Measurements from ENCODE around the gene GNG14.

Gene GNG14

GRCh38 chr19:12681074-12681987, 6.5 kb upstream of the GNG14 start, which contains the start of gene DHPS:
Gene DHPS (minus strand): TSS chr19:12681880. CDS start chr19:12681766, 114 bp downstream.
- DNase-seq (ENCODE audit: low read depth), result peak; percentile 98

GRCh38 chr19:12685831-12686230, 2.0 kb upstream of the GNG14 start:
- no peak for DNase-seq (ENCODE audit: low read depth)
- no peak overlapping the region for H3K4me3 ChIP-seq (ENCODE audit: control insufficient read depth, low read depth, low read length)
- TF ChIP-seq, protein P1, sequence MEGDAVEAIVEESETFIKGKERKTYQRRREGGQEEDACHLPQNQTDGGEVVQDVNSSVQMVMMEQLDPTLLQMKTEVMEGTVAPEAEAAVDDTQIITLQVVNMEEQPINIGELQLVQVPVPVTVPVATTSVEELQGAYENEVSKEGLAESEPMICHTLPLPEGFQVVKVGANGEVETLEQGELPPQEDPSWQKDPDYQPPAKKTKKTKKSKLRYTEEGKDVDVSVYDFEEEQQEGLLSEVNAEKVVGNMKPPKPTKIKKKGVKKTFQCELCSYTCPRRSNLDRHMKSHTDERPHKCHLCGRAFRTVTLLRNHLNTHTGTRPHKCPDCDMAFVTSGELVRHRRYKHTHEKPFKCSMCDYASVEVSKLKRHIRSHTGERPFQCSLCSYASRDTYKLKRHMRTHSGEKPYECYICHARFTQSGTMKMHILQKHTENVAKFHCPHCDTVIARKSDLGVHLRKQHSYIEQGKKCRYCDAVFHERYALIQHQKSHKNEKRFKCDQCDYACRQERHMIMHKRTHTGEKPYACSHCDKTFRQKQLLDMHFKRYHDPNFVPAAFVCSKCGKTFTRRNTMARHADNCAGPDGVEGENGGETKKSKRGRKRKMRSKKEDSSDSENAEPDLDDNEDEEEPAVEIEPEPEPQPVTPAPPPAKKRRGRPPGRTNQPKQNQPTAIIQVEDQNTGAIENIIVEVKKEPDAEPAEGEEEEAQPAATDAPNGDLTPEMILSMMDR (conservative IDR thresholded peaks at IDR 0.05; ENCODE audit: control insufficient read depth, insufficient read depth, low read depth, low read length), result no peak

More at GRCh38 chr19:12681074-12681987, 6.5 kb upstream of the GNG14 start, which contains the start of gene DHPS:
- TF ChIP-seq, protein P1 (conservative IDR thresholded peaks at IDR 0.05; ENCODE audit: control insufficient read depth, insufficient read depth, low read depth, low read length), result no peak
- peak within 1 kb of the TSS; percentile 94 for H3K4me3 ChIP-seq (ENCODE audit: control insufficient read depth, low read depth, low read length)

DNA sequence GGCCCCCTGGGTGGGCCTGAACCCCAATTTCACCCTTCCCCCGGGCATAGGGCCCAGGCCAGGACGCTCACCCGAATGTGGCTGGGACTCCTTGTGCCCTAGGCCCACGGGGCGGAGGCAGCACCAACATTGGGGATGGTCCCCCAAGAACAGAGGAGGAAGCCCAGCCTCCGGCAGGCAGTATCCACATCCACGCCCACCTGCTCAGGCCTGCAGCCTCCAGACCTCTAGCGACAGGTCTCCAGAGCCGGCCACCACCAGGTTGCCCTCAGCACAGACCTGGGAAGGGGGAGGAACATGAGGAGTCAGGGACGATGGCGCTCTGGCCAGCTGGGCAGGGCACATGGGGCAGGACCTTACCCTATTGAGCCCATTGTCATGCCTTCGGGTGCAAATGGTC, 1.2 kb downstream of the GNG14 start:
- TF ChIP-seq, protein P1 (conservative IDR thresholded peaks at IDR 0.05; ENCODE audit: control insufficient read depth, insufficient read depth, low read depth, low read length), result no peak

DNA sequence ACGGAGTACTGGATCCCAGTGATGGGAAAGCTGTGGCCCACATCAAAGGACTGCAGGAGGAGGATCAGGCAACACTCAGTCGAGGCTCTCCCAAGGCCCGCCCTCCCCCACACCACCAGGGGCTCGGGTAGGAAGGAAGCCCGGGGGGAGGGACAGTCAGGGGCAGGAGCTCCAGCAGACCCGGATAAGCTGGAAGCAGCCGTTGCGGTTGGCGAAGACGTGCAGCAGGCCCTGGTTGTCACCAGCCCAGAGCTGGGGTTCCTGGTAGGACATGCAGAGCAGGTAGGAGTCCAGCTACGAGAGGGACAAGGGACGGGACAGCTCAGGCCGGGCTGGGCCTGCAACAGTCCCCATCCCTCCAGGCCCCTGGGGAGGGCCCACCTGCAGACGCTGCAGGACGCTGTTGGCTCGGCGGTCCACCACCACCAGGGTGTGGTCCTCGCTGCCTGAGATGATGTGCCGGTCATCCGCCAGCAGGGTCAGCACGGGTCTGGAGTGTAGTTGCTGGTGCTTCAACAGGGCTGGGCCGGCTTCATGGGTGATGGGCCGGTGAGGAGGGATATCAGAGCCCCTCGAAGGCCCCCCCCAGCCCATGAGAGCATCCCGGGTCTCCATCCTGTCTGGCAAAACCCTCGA, 1.9 kb downstream of the GNG14 start:
- TF ChIP-seq, protein P1 (conservative IDR thresholded peaks at IDR 0.05; ENCODE audit: control insufficient read depth, insufficient read depth, low read depth, low read length), result no peak
- H3K4me3 ChIP-seq (ENCODE audit: control insufficient read depth, low read depth, low read length), result no peak overlapping the region
- no peak for DNase-seq (ENCODE audit: low read depth)

More for the DNA sequence above, 1.2 kb downstream of the GNG14 start:
- no peak overlapping the region for H3K4me3 ChIP-seq (ENCODE audit: control insufficient read depth, low read depth, low read length)
- no peak for DNase-seq (ENCODE audit: low read depth)

- TF ChIP-seq, protein P1 (conservative IDR thresholded peaks at IDR 0.05; ENCODE audit: control insufficient read depth, insufficient read depth, low read depth, low read length), result no peak
- no peak overlapping the region for H3K4me3 ChIP-seq (ENCODE audit: control insufficient read depth, low read depth, low read length)
- DNase-seq (ENCODE audit: low read depth), result no peak
These were observed 5.2 kb downstream of the GNG14 start for GRCh38 chr19:12692960-12693359.

DNA sequence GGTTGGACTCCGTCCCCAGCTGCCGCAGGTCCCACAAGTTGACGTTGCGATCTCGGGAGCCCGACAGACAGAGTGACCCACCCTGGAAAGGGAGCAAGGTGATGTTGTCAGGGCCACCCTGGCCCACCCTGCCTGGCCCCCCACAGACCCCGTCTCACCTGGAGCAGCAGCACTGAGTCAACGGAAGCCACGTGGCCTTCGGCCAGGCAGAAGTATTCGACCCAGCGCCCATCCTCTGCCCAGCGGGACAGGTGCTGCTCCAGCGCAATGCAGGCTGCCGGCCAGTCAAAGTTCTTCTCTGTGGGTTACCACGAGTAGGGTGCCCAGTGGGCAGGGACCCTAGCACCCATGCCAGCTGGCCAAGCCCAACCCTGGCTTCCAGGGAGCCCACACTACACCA, 6.8 kb downstream of the GNG14 start:
- TF ChIP-seq, protein P1 (conservative IDR thresholded peaks at IDR 0.05; ENCODE audit: control insufficient read depth, insufficient read depth, low read depth, low read length), result no peak
- DNase-seq (ENCODE audit: low read depth), result no peak
- no peak overlapping the region for H3K4me3 ChIP-seq (ENCODE audit: control insufficient read depth, low read depth, low read length)
